CD4-positive, alpha-beta memory T cell (primary cell): ENCODE data around the gene NDUFV1. TPM values are rescaled to one million over a fixed set of nuclear protein-coding genes. Genes with fewer than 3 reads are reported as not detected.
"Not testable (repeated sequence)": the region's sequence is repeated elsewhere in the genome, so short reads cannot be mapped to it uniquely, and the experiment has no call there.

Experiments used
- CTCF ChIA-PET: fragments of 350-600 bp; sonication (Branson Sonifier 250); formaldehyde crosslinking; loops from one replicate; lab custom pipeline; 2021; ENCODE audit warnings: inconsistent platforms; ENCODE audit not compliant: partially characterized antibody; lab: Charles Lee
- POLR2A ChIA-PET: fragments of 350-600 bp; sonication (Branson Sonifier 250); formaldehyde crosslinking; loops from one replicate; lab custom pipeline; 2021; ENCODE audit not compliant: partially characterized antibody; lab: Charles Lee
- DNase-seq, 5 donors: peaks; one replicate each; pipeline versions ENCODE4 v3.0.0 to v3.0.0-alpha.2; 2020 to 2022; ENCODE audit warnings: mixed read lengths in 1 of 5
- H3K27ac ChIP-seq: one replicate; pipeline ENCODE4 v1.7.0; 2013; ENCODE audit warnings: low read depth, low read length
- H3K27me3 ChIP-seq: 2 replicates; pipeline ENCODE4 v1.7.0; 2013; ENCODE audit warnings: mild to moderate bottlenecking, low read length, moderate library complexity; ENCODE audit not compliant: insufficient read depth
- H3K36me3 ChIP-seq: 2 replicates; pipeline ENCODE4 v1.7.0; 2013; ENCODE audit warnings: mild to moderate bottlenecking, low read length, moderate library complexity; ENCODE audit not compliant: insufficient read depth
- H3K4me1 ChIP-seq: 2 replicates; pipeline ENCODE4 v1.7.0; 2013; ENCODE audit warnings: mild to moderate bottlenecking, low read length, moderate library complexity; ENCODE audit not compliant: insufficient read depth
- H3K4me3 ChIP-seq, 2 donors: one replicate each; pipeline ENCODE4 v1.7.0; 2013; ENCODE audit warnings: low read length in 2 of 2, mild to moderate bottlenecking in 1 of 2
- H3K9me3 ChIP-seq, 2 donors: one replicate each; pipeline ENCODE4 v1.7.0; 2013; ENCODE audit warnings: low read length in 2 of 2, control low read depth in 1 of 2; ENCODE audit not compliant: control insufficient read depth in 1 of 2
- H3K27ac Mint-ChIP-seq, 7 donors: one replicate each; pipeline ENCODE4 v1.8.0; 2020 to 2021; ENCODE audit warnings: mixed read lengths in 7 of 7, mild to moderate bottlenecking in 6 of 7, inconsistent platforms in 3 of 7, moderate library complexity in 3 of 7
- H3K27me3 Mint-ChIP-seq, 2 donors: one replicate each; pipeline ENCODE4 v1.8.0; 2020 to 2021; ENCODE audit warnings: mixed read lengths in 2 of 2
- H3K36me3 Mint-ChIP-seq, 2 donors: one replicate each; pipeline ENCODE4 v1.8.0; 2020 to 2021; ENCODE audit warnings: mixed read lengths in 2 of 2, inconsistent platforms in 1 of 2, mild to moderate bottlenecking in 1 of 2
- H3K4me1 Mint-ChIP-seq, 4 donors: one replicate each; pipeline ENCODE4 v1.8.0; 2020 to 2021; ENCODE audit warnings: mixed read lengths in 4 of 4, mild to moderate bottlenecking in 1 of 4
- H3K4me3 Mint-ChIP-seq, 8 donors: one replicate each; pipeline ENCODE4 v1.8.0; 2020 to 2021; ENCODE audit warnings: mixed read lengths in 8 of 8, mild to moderate bottlenecking in 7 of 8, moderate library complexity in 6 of 8, inconsistent platforms in 3 of 8
- H3K9me3 Mint-ChIP-seq, 8 donors: one replicate each; pipeline ENCODE4 v1.8.0; 2020 to 2021; ENCODE audit warnings: mixed read lengths in 8 of 8, mild to moderate bottlenecking in 5 of 8, inconsistent platforms in 3 of 8, moderate library complexity in 1 of 8
- intact Hi-C: fragments of 100-400 bp; cut with micrococcal nuclease; formaldehyde crosslinking; loops from one replicate; pipeline ENCODE4 v1.15.1; 2023
- polyA plus RNA-seq, 2 donors: library from polyadenylated mRNA; unstranded; fragments of 300-500 nt; fragmentation: Illumina TruSeq; gene quantifications; one replicate each; pipeline ENCODE4 v1.2.3, GENCODE V29; 2021
- total RNA-seq, 2 experiments: library from RNA; stranded (reverse); gene quantifications; one replicate each; pipeline ENCODE4 v1.2.3, GENCODE V29; 2021

The NDUFV1 gene
- total and polyA plus RNA-seq, 4 experiments from 2014 or later, result 124 to 212 (median 169) TPM

GRCh38 chr11:67614730-67615714 lies 8.3 kb downstream of the NDUFV1 start:
- intact Hi-C loops, result loop anchor here (1.0 to 2.0 kb wide), 3 partner anchors 9 to 44 kb away; partner anchors contain the start of genes NDUFV1 and NUDT8
- CTCF ChIA-PET, result interaction anchor here (0.6 to 6.9 kb wide), 19 partner anchors 8 to 264 kb away, joined by 3 to 55 read pairs (median 4); partner anchors contain the start of genes ACY3, NUDT8 and POLD4
- Mint-ChIP-seq H3K4me1 (peaks cover 13 to 37% (median 20%) of the 10 kb centered on the region in 4 donors), H3K9me3 (no peaks in the 10 kb centered on the region), H3K27ac (peak overlapping the region; percentile 97 to 99 (median 98)), H3K27me3 (peaks cover 0 to 2% of the 10 kb centered on the region in 2 donors), H3K36me3 (peaks cover 4 to 23% of the 10 kb centered on the region in 2 donors), H3K4me3 (peak overlapping the region; percentile 80 to 88 (median 85))
- H3K27me3 ChIP-seq, result no peaks in the 10 kb centered on the region
- H3K36me3 ChIP-seq, result peaks cover 21% of the 10 kb centered on the region
- peak overlapping the region; percentile 94 for H3K27ac ChIP-seq
- H3K4me3 ChIP-seq, result peak overlapping the region; percentile 57 to 59
- POLR2A ChIA-PET, result interaction anchor here (0.7 to 5.2 kb wide), 13 partner anchors 12 to 375 kb away, joined by 3 to 44 read pairs (median 4); partner anchors contain the start of genes ACY3, GSTP1, NUDT8 and POLD4
- peaks cover 33% of the 10 kb centered on the region for H3K4me1 ChIP-seq
- no peaks in the 10 kb centered on the region for H3K9me3 ChIP-seq
- peak in 3 of 5 donors; percentile 26 to 43 (median 42) for DNase-seq

GRCh38 chr11:67615728-67616430 lies 9.1 kb downstream of the NDUFV1 start:
- peak overlapping the region in 5 of 8 donors; percentile 15 to 85 (median 73) for H3K4me3 Mint-ChIP-seq
- peaks cover 12% of the 10 kb centered on the region for H3K36me3 ChIP-seq
- peaks cover 0 to 2% of the 10 kb centered on the region in 2 donors for H3K27me3 Mint-ChIP-seq
- intact Hi-C loops, result loop anchor here (2.0 kb wide), 1 partner anchor 13 kb away; the partner anchor contains the start of gene NUDT8
- H3K36me3 Mint-ChIP-seq, result peaks cover 4 to 15% of the 10 kb centered on the region in 2 donors
- no peak overlapping the region for H3K4me3 ChIP-seq
- H3K9me3 ChIP-seq, result no peaks in the 10 kb centered on the region
- H3K27me3 ChIP-seq, result no peaks in the 10 kb centered on the region
- peak overlapping the region in 4 of 7 donors; percentile 36 to 85 (median 52) for H3K27ac Mint-ChIP-seq
- CTCF ChIA-PET, result interaction anchor here (0.8 to 6.9 kb wide), 6 partner anchors 8 to 234 kb away, joined by 3 to 55 read pairs (median 4); partner anchors contain the start of gene NUDT8
- H3K4me1 Mint-ChIP-seq, result peaks cover 13 to 37% (median 20%) of the 10 kb centered on the region in 4 donors
- POLR2A ChIA-PET, result interaction anchor here (1.3 to 5.2 kb wide), 3 partner anchors 14 to 179 kb away, joined by 3 to 44 read pairs (median 22); partner anchors contain the start of genes GSTP1 and NUDT8
- H3K4me1 ChIP-seq, result peaks cover 33% of the 10 kb centered on the region
- no peaks in the 10 kb centered on the region for H3K9me3 Mint-ChIP-seq
- peak overlapping the region; percentile 25 for H3K27ac ChIP-seq
- peak in 2 of 5 donors; percentile 19 to 25 for DNase-seq

DNA sequence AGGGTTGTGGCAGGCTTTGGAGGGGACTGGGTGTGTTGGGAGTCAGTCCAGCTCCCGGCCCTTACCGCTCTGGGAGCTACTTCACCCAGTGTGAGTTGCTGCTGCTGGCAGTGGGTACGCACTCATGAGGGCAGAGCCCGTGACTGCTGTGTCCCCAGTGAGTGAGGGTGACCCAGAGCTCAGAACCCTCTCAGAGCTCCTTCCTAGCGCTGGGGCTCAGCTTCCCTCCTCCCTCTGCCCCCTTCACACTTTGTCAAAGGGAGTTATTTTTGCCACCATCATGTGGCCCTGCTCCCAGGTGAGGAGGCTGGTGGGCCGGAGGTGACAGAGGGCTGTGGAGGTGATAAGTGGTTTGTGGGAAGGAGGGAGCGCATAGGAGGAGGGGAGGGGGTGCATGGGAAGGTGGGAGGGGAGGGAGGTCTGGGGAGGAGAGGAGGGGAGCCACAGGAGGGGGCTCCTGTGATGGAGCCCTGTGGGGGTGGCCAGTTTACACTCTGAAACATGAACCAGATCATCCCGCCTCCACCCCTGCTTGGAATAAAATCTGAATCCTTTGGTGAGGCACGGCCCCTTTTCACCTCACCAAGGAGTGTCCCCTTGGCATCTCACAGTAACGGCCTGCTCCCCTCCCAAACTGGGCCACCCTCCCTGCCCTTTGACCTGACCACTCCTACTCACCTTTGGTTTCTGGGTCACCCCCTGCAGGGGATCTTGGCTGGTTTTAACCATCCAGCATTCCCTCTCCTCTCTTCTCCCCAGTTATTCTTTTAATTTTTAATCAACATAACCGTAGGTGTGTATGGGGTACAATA lies 9.9 kb downstream of the NDUFV1 start:
- H3K27ac ChIP-seq, result no peak overlapping the region
- peak overlapping the region in 6 of 7 donors; percentile 39 to 86 (median 64) for H3K27ac Mint-ChIP-seq
- peaks cover 5% of the 10 kb centered on the region for H3K36me3 ChIP-seq
- H3K4me1 Mint-ChIP-seq, result peaks cover 13 to 37% (median 20%) of the 10 kb centered on the region in 4 donors
- H3K27me3 ChIP-seq, result no peaks in the 10 kb centered on the region
- H3K4me3 ChIP-seq, result no peak overlapping the region
- H3K9me3 ChIP-seq, result no peaks in the 10 kb centered on the region
- ChIA-PET CTCF (interaction anchor here (0.8 to 6.9 kb wide), 4 partner anchors 9 to 234 kb away, joined by 3 to 55 read pairs (median 4); partner anchors contain the start of gene NUDT8), POLR2A (interaction anchor here (1.3 to 5.2 kb wide), 2 partner anchors 13 to 180 kb away, joined by 3 to 44 read pairs; partner anchors contain the start of gene NUDT8)
- H3K36me3 Mint-ChIP-seq, result peaks cover 4 to 11% of the 10 kb centered on the region in 2 donors
- intact Hi-C loops, result no loop called here
- H3K4me3 Mint-ChIP-seq, result peak overlapping the region in 5 of 8 donors; percentile 13 to 85 (median 25)
- H3K4me1 ChIP-seq, result peaks cover 33% of the 10 kb centered on the region
- no peaks in the 10 kb centered on the region for H3K9me3 Mint-ChIP-seq
- H3K27me3 Mint-ChIP-seq, result peaks cover 0 to 2% of the 10 kb centered on the region in 2 donors
- no peak for DNase-seq

GRCh38 chr11:67617243-67617953 lies 10.7 kb downstream of the NDUFV1 start:
- Mint-ChIP-seq H3K9me3 (no peaks in the 10 kb centered on the region), H3K27me3 (peaks cover 0 to 2% of the 10 kb centered on the region in 2 donors), H3K4me3 (peak overlapping the region in 3 of 8 donors; percentile 25 to 49 (median 45)), H3K36me3 (peaks cover 1 to 7% of the 10 kb centered on the region in 2 donors), H3K27ac (peak overlapping the region; percentile 39 to 86 (median 72)), H3K4me1 (peaks cover 13 to 32% (median 20%) of the 10 kb centered on the region in 4 donors)
- H3K27me3 ChIP-seq, result no peaks in the 10 kb centered on the region
- no peaks in the 10 kb centered on the region for H3K9me3 ChIP-seq
- no peaks in the 10 kb centered on the region for H3K36me3 ChIP-seq
- no peak for DNase-seq
- H3K27ac ChIP-seq, result no peak overlapping the region
- ChIA-PET POLR2A (interaction anchor here (0.6 to 5.2 kb wide), 2 partner anchors 12 to 13 kb away, joined by 3 to 44 read pairs; partner anchors contain the start of gene NUDT8), CTCF (interaction anchor here (6.9 kb wide), 1 partner anchor 11 kb away, joined by 55 read pairs; the partner anchor contains the start of gene NUDT8)
- H3K4me1 ChIP-seq, result peaks cover 33% of the 10 kb centered on the region
- no peak overlapping the region for H3K4me3 ChIP-seq
- intact Hi-C loops, result no loop called here

DNA sequence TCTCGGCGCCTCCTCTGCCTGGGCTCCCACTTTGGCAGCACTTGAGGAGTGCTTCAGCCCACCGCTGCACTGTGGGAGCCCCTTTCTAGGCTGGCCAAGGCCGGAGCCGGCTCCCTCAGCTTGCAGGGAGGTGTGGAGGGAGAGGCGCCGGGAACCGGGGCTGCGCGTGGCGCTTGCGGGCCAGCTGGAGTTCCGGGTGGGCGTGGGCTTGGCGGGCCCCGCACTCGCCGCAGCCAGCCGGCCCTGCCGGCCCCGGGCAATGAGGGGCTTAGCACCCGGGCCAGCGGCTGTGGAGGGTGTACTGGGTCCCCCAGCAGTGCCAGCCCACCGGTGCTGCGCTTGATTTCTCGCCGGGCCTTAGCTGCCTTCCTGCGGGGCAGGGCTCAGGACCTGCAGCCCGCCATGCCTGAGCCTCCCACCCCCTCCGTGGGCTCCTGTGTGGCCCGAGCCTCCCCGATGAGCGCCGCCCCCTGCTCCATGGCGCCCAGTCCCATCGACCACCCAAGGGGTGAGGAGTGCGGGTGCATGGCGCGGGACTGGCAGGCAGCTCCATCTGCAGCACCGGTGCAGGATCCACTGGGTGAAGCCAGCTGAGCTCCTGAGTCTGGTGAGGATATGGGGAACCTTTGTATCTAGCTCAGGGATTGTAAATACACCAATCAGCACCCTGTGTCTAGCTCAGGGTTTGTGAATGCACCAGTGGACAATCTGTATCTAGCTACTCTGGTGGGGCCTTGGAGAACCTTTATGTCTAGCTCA lies 12.3 kb downstream of the NDUFV1 start:
- H3K36me3 ChIP-seq, H3K36me3 Mint-ChIP-seq, H3K9me3 Mint-ChIP-seq, H3K27ac Mint-ChIP-seq, DNase-seq, H3K9me3 ChIP-seq, H3K27me3 Mint-ChIP-seq, H3K27ac ChIP-seq, H3K27me3 ChIP-seq, POLR2A ChIA-PET, intact Hi-C loops, H3K4me3 ChIP-seq, H3K4me3 Mint-ChIP-seq: not testable (repeated sequence)
- CTCF ChIA-PET, result interaction anchor here (1.4 kb wide), 1 partner anchor 17 kb away, joined by 3 read pairs; no protein-coding TSS in a partner anchor
- H3K4me1 Mint-ChIP-seq, result peaks cover 6 to 23% (median 10%) of the 10 kb centered on the region in 4 donors
- peaks cover 22% of the 10 kb centered on the region for H3K4me1 ChIP-seq
